H1 (cell line): ENCODE measurements around the gene NUMB.
"Not testable (repeated sequence)": the region's sequence is repeated elsewhere in the genome, so short reads cannot be mapped to it uniquely, and the experiment has no call there.

Experiments
- ATF2 ChIP-seq: IDR thresholded peaks from 2 replicates; pipeline ENCODE4 v1.6.1; 2012; ENCODE audit warnings: low read length, inconsistent platforms
- CHD2 ChIP-seq: IDR thresholded peaks from 2 replicates; pipeline ENCODE4 v1.6.1; 2012; ENCODE audit warnings: low read length, improper control_type of control experiment
- CTCF ChIP-seq, 3 experiments: IDR thresholded peaks; 1 replicate in 2 of 3; 2 replicates in 1 of 3; pipeline versions ENCODE4 v1.5.1 to v1.6.1; 2011; ENCODE audit warnings: low read length in 3 of 3, mild to moderate bottlenecking in 3 of 3, inconsistent platforms in 2 of 3, low read depth in 1 of 3, moderate library complexity in 1 of 3; ENCODE audit not compliant: insufficient read depth in 1 of 3; ENCODE audit errors: control extremely low read depth in 1 of 3
- EGR1 ChIP-seq: IDR thresholded peaks from 2 replicates; pipeline ENCODE4 v1.6.1; 2011; ENCODE audit warnings: low read depth, low read length, borderline replicate concordance
- EZH2 ChIP-seq: fragments of 200-600 bp; sonication (generic); IDR thresholded peaks from 2 replicates; pipeline ENCODE4 v1.7.1; 2012; ENCODE audit warnings: low read depth, mild to moderate bottlenecking, moderate library complexity, low read length, inconsistent platforms; ENCODE audit not compliant: severe bottlenecking
- MAX ChIP-seq: IDR thresholded peaks from 2 replicates; pipeline ENCODE4 v1.6.1; 2012; ENCODE audit warnings: inconsistent platforms
- POU5F1 ChIP-seq: IDR thresholded peaks from 2 replicates; pipeline ENCODE4 v1.6.1; 2011; ENCODE audit warnings: low read depth, mild to moderate bottlenecking, low read length, moderate library complexity

- not testable (repeated sequence) for TF ChIP-seq EZH2; CTCF (IDR thresholded peaks at IDR 0.05; ENCODE audit: control extremely low read depth in 1 of 3, insufficient read depth in 1 of 3, low read depth in 1 of 3, low read length in 3 of 3); EGR1; CHD2; ATF2; POU5F1; MAX
Observed at GRCh38 chr14:73309207-73309606, 149.1 kb downstream of the NUMB start.
